ENCODE data around the gene UBE2J1.

- TF ChIP-seq RAD21 (conservative IDR thresholded peaks at IDR 0.05 in 1 of 2, IDR thresholded peaks at IDR 0.05 in 1 of 2) (no peak), HDAC2 (IDR thresholded peaks at IDR 0.05) (no peak), CTCF (IDR thresholded peaks at IDR 0.05) (no peak), CHD4 (IDR thresholded peaks at IDR 0.05; ENCODE audit: borderline replicate concordance) (no peak), NPAS2 (CRISPR knock-in tag; IDR thresholded peaks at IDR 0.05; ENCODE audit: borderline replicate concordance) (no peak)
Measured at GRCh38 chr6:89348372-89348771, 4.2 kb downstream of the UBE2J1 start.
